Keratinocyte (primary cell): ENCODE measurements around the gene PAK2.

Experiments
- CTCF ChIP-seq, 3 experiments: IDR thresholded peaks in 1 of 3; conservative IDR thresholded peaks in 1 of 3; optimal IDR thresholded peaks in 1 of 3; 2 replicates in 2 of 3; 3 replicates in 1 of 3; pipeline versions ENCODE3 to v1.5.1; 2011; ENCODE audit warnings: low read length in 3 of 3, mild to moderate bottlenecking in 3 of 3, moderate library complexity in 2 of 3, control low read depth in 1 of 3, inconsistent platforms in 1 of 3; ENCODE audit not compliant: insufficient read depth in 2 of 3; ENCODE audit errors: extremely low read depth in 1 of 3
- EZH2 ChIP-seq: IDR thresholded peaks from one replicate; pipeline ENCODE4 v1.6.1; 2012; ENCODE audit warnings: inconsistent platforms, mild to moderate bottlenecking, low read length, moderate library complexity

GRCh38 chr3:196777836-196778235 lies 38.2 kb downstream of the PAK2 start:
- TF ChIP-seq CTCF (optimal IDR thresholded peaks at IDR 0.05 in 1 of 3, IDR thresholded peaks at IDR 0.05 in 1 of 3, conservative IDR thresholded peaks at IDR 0.05 in 1 of 3; ENCODE audit: extremely low read depth in 1 of 3, insufficient read depth in 2 of 3, low read length in 3 of 3) = no peak
- no peak for TF ChIP-seq EZH2
